ENCODE data around the gene PDE9A.

DNA sequence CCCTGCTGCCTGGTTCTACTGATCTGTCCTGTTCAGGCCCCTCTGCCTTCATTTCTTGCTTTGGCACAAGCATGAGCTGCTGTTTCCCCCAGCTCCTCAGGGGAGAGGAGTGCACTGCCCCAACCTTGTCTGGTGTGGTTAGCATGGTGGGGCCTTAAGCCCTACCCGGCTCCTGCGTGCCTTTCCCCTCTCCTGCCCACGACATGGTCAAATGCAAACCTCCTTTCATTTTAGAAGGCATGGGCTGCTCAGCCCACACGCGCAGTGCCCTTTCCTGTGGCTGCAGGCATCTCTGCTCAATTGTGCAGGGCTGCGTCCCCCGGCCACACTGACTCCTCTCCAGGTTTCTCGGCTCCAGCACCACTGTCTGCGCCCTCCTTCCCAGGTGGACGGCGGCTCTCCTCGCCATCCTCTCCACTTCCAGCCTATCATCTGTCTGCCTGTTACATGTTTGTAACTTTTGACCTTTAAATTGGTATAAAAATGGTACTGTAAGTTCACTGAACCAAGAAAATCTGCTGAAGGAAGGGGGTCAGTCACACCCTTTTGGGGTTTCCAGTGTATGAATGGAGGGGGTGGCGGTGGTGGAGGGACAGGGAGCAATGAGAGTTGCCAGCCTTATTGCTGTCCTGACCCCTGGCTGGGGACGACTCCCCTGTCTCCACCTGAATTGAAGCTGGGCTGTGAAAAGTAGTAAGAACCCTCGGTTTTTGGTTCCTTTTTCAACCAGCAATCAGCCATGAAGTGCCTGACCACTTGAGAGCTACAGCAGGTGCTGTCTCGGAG, 5.1 kb downstream of the PDE9A start:
- TF ChIP-seq, protein P1, sequence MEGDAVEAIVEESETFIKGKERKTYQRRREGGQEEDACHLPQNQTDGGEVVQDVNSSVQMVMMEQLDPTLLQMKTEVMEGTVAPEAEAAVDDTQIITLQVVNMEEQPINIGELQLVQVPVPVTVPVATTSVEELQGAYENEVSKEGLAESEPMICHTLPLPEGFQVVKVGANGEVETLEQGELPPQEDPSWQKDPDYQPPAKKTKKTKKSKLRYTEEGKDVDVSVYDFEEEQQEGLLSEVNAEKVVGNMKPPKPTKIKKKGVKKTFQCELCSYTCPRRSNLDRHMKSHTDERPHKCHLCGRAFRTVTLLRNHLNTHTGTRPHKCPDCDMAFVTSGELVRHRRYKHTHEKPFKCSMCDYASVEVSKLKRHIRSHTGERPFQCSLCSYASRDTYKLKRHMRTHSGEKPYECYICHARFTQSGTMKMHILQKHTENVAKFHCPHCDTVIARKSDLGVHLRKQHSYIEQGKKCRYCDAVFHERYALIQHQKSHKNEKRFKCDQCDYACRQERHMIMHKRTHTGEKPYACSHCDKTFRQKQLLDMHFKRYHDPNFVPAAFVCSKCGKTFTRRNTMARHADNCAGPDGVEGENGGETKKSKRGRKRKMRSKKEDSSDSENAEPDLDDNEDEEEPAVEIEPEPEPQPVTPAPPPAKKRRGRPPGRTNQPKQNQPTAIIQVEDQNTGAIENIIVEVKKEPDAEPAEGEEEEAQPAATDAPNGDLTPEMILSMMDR (IDR thresholded peaks at IDR 0.05), result no peak
- TF ChIP-seq RARB (CRISPR knock-in tag; IDR thresholded peaks at IDR 0.05) (no peak), EP300 (IDR thresholded peaks at IDR 0.05) (no peak), ZFP36 (IDR thresholded peaks at IDR 0.05; ENCODE audit: borderline replicate concordance, partially characterized antibody) (no peak), KDM5A (IDR thresholded peaks at IDR 0.05) (no peak), JUN (IDR thresholded peaks at IDR 0.05) (no peak), POLR2AphosphoS2 (conservative IDR thresholded peaks at IDR 0.05; ENCODE audit: low read length) (no peak), RAD21 (conservative IDR thresholded peaks at IDR 0.05 in 1 of 2, IDR thresholded peaks at IDR 0.05 in 1 of 2) (no peak)

All from A549 (cell line).